Measurements from ENCODE around the gene ARSK. TPM values are rescaled to one million over a fixed set of nuclear protein-coding genes. Genes with fewer than 3 reads are reported as not detected.

ARSK gene
- polyA plus RNA-seq, 1 donor from 2014 or later: 6.9 TPM

Other genes starting within 250 kb of the ARSK start
- gene FAM81B, start 163.7 kb upstream of the ARSK start, polyA plus RNA-seq: not detected
- 46.0 TPM for gene SKIC3, start 124 bp upstream of the ARSK start, polyA plus RNA-seq
- 0.66 TPM for gene GPR150, start 65.0 kb downstream of the ARSK start, polyA plus RNA-seq
- 4.1 TPM for gene RFESD, start 91.7 kb downstream of the ARSK start, polyA plus RNA-seq
- gene SPATA9, start 127.9 kb downstream of the ARSK start, polyA plus RNA-seq: not detected
- 1.9 TPM for gene RHOBTB3, start 176.2 kb downstream of the ARSK start, polyA plus RNA-seq